Activated CD4-positive, alpha-beta T cell treated with anti-CD3 and anti-CD28 coated beads for 1 hour (primary cell): ENCODE results near the gene MOSMO.
"Not testable (repeated sequence)": the region's sequence is repeated elsewhere in the genome, so short reads cannot be mapped to it uniquely, and the experiment has no call there.

Experiments used
- DNase-seq: peaks from one replicate; pipeline ENCODE4 v3.0.0-alpha.2; 2020

MOSMO gene

GRCh38 chr16:22004341-22004740, 3.6 kb upstream of the MOSMO start:
- no peak for DNase-seq

GRCh38 chr16:22005746-22006145, 2.2 kb upstream of the MOSMO start:
- no peak for DNase-seq

GRCh38 chr16:22006636-22007035, 1.3 kb upstream of the MOSMO start:
- no peak for DNase-seq

GRCh38 chr16:22007159-22007508, 777 bp upstream of the MOSMO start:
- DNase-seq: no peak

- DNase-seq: no peak
Measured at GRCh38 chr16:22008215-22009059, 526 bp downstream of the MOSMO start.

GRCh38 chr16:22010902-22011301, 3.0 kb downstream of the MOSMO start:
- DNase-seq: no peak

- no peak for DNase-seq
Measured at GRCh38 chr16:22012241-22012640, 4.3 kb downstream of the MOSMO start.

- no peak for DNase-seq
Measured at GRCh38 chr16:22013486-22013885, 5.6 kb downstream of the MOSMO start.

GRCh38 chr16:22014271-22014873, 6.5 kb downstream of the MOSMO start:
- DNase-seq: no peak

- DNase-seq: no peak
Measured at GRCh38 chr16:22016927-22017326, 9.0 kb downstream of the MOSMO start.

GRCh38 chr16:22018559-22018958, 10.6 kb downstream of the MOSMO start:
- no peak for DNase-seq

GRCh38 chr16:22022151-22022550, 14.2 kb downstream of the MOSMO start:
- no peak for DNase-seq

- no peak for DNase-seq
Measured at GRCh38 chr16:22023505-22023904, 15.6 kb downstream of the MOSMO start.

GRCh38 chr16:22024785-22025184, 16.9 kb downstream of the MOSMO start:
- DNase-seq: not testable (repeated sequence)

- no peak for DNase-seq
Measured at GRCh38 chr16:22027633-22028032, 19.7 kb downstream of the MOSMO start.

- no peak for DNase-seq
Measured at GRCh38 chr16:22029632-22030031, 21.7 kb downstream of the MOSMO start.

GRCh38 chr16:22030087-22030812, 22.3 kb downstream of the MOSMO start:
- DNase-seq: no peak

GRCh38 chr16:22031483-22032083, 23.7 kb downstream of the MOSMO start:
- no peak for DNase-seq

GRCh38 chr16:22034503-22034902, 26.6 kb downstream of the MOSMO start:
- no peak for DNase-seq

GRCh38 chr16:22035153-22035552, 27.2 kb downstream of the MOSMO start:
- DNase-seq: no peak

GRCh38 chr16:22043882-22044281, 36.0 kb downstream of the MOSMO start:
- DNase-seq: not testable (repeated sequence)

GRCh38 chr16:22045888-22046287, 38.0 kb downstream of the MOSMO start:
- DNase-seq: not testable (repeated sequence)

- no peak for DNase-seq
Measured at GRCh38 chr16:22050963-22051362, 43.1 kb downstream of the MOSMO start.

- DNase-seq: no peak
Measured at GRCh38 chr16:22052980-22053379, 45.1 kb downstream of the MOSMO start.
